ENCODE measurements around the gene PNPLA6. TPM values are rescaled to one million over a fixed set of nuclear protein-coding genes. Genes with fewer than 3 reads are reported as not detected.

The PNPLA6 gene
- total RNA-seq, 3 donors from 2014 or later (not counting 1 experiment from before 2014, with no cell fraction given): 118 to 190 (median 125) TPM

DNA sequence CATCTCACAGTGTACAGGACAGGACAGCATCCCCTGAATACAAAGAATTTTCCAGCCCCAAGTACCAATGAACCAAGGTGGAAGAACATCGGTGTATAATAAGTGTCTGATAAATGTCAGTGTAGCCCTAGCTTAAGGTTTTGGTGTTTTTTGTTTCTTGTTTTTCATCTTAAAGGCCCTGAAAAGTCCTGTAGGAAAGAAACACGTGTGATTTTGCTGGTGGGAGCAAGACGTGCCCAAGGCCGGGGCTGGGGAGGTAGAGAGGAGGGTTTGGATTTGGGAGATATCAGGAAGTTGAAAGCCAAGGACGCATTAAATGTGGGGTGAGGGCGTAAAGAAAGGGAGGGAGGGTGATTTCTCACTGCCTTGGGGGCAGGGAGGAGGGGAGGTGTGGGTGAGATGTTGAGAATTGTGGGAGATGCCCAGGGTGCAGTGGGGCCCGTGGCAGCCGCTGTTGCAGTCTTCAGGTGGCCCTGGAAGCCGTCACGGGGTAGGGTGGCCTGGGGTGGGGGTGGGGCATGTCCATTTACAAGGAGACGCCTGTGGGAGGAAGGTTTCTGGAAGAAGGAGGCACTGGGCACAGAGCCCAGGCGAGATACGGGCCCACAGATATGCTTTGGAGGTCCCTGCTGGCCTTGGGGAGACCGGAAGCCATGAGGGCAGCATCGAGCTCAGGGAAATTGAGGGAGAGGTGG, 66.9 kb downstream of the PNPLA6 start:
- Histone ChIP-seq H3K9me3 (ENCODE audit: control insufficient read depth, insufficient read depth, low read length) (peaks cover 4% of the 10 kb centered on the region), H3K27ac (ENCODE audit: low read length) (no peak overlapping the region), H3K4me3 (ENCODE audit: low read length) (no peak overlapping the region), H3K27me3 (ENCODE audit: control insufficient read depth, insufficient read depth, low read length) (peaks cover 8% of the 10 kb centered on the region), H3K4me1 (ENCODE audit: control insufficient read depth, insufficient read depth, low read length) (no peaks in the 10 kb centered on the region), H3K36me3 (ENCODE audit: control insufficient read depth, insufficient read depth, low read length) (no peaks in the 10 kb centered on the region)
- Mint-ChIP-seq H3K4me1 (peaks cover 0 to 8% of the 10 kb centered on the region in 2 donors), H3K27me3 (ENCODE audit: low read depth in 2 of 2) (peaks cover 14 to 25% of the 10 kb centered on the region in 2 donors), H3K27ac (no peak overlapping the region), H3K9me3 (peaks cover 0 to 3% of the 10 kb centered on the region in 2 donors), H3K36me3 (no peaks in the 10 kb centered on the region), H3K4me3 (no peak overlapping the region)
- TF ChIP-seq, protein P1, sequence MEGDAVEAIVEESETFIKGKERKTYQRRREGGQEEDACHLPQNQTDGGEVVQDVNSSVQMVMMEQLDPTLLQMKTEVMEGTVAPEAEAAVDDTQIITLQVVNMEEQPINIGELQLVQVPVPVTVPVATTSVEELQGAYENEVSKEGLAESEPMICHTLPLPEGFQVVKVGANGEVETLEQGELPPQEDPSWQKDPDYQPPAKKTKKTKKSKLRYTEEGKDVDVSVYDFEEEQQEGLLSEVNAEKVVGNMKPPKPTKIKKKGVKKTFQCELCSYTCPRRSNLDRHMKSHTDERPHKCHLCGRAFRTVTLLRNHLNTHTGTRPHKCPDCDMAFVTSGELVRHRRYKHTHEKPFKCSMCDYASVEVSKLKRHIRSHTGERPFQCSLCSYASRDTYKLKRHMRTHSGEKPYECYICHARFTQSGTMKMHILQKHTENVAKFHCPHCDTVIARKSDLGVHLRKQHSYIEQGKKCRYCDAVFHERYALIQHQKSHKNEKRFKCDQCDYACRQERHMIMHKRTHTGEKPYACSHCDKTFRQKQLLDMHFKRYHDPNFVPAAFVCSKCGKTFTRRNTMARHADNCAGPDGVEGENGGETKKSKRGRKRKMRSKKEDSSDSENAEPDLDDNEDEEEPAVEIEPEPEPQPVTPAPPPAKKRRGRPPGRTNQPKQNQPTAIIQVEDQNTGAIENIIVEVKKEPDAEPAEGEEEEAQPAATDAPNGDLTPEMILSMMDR (IDR thresholded peaks at IDR 0.05): no peak
- DNase-seq: no peak
- ATAC-seq: no peak
- intact Hi-C loops (cut with micrococcal nuclease): no loop called here
- 61% methylated on average over 15 of the region's 15 CpGs for WGBS (ENCODE audit: insufficient coverage)

DNA sequence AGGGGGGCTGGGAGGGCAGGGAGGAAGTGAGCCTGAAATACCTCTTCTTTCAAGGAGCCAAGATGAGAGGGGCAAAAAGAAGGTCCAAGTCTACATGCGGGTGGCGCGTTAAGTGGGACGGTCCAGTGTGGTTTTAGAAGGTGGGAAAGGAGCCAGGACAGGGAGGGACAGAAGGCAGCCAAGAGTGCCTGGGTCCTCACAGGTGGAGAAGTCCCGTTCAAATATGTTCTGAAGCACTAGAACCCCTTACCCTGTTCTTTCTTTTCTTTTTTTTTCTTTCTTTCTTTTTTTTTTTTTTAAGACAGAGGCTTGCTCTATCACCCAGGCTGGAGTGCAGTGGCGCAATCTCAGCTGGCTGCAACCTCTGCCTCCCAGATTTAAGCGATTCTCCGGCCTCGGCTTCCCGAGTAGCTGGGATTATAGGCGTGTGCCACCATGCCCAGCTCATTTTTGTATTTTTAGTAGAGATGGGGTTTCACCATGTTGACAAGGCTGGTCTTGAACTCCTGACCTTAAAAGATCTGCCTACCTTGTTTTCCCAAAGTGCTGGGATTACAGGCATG, 67.5 kb downstream of the PNPLA6 start:
- Histone ChIP-seq H3K4me3 (ENCODE audit: low read length) (no peak overlapping the region), H3K27me3 (ENCODE audit: control insufficient read depth, insufficient read depth, low read length) (peaks cover 3% of the 10 kb centered on the region), H3K36me3 (ENCODE audit: control insufficient read depth, insufficient read depth, low read length) (no peaks in the 10 kb centered on the region), H3K4me1 (ENCODE audit: control insufficient read depth, insufficient read depth, low read length) (no peaks in the 10 kb centered on the region), H3K9me3 (ENCODE audit: control insufficient read depth, insufficient read depth, low read length) (peaks cover 4% of the 10 kb centered on the region), H3K27ac (ENCODE audit: low read length) (no peak overlapping the region)
- no peak for ATAC-seq
- TF ChIP-seq, protein P1 (IDR thresholded peaks at IDR 0.05): no peak
- Mint-ChIP-seq H3K27ac (no peak overlapping the region), H3K27me3 (ENCODE audit: low read depth in 2 of 2) (peaks cover 8 to 19% of the 10 kb centered on the region in 2 donors), H3K9me3 (peaks cover 0 to 3% of the 10 kb centered on the region in 2 donors), H3K4me3 (no peak overlapping the region), H3K36me3 (no peaks in the 10 kb centered on the region), H3K4me1 (peaks cover 0 to 8% of the 10 kb centered on the region in 2 donors)
- DNase-seq: no peak
- 89% methylated on average over 11 of the region's 11 CpGs for WGBS (ENCODE audit: insufficient coverage)
- intact Hi-C loops (cut with micrococcal nuclease): no loop called here

DNA sequence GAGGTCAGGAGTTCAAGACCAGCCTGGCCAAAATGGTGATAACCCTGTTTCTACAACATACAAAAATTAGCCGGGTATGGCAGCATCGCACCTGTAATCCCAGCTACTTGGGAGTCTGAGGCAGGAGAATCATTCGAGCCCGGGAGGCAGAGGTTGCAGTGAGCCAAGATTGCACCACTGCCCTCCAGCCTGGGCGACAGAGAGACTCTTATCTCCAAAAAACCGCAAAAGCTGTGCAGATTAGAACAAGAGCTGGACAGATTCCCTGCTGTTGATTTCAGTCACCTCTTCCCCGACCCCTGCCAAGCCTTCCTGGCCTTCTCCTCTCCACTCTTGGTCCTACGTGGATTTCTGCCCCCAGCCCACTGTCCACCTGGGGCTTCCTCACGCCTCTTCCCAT, 68.4 kb downstream of the PNPLA6 start:
- Histone ChIP-seq H3K4me3 (ENCODE audit: low read length) (no peak overlapping the region), H3K36me3 (ENCODE audit: control insufficient read depth, insufficient read depth, low read length) (no peaks in the 10 kb centered on the region), H3K27me3 (ENCODE audit: control insufficient read depth, insufficient read depth, low read length) (no peaks in the 10 kb centered on the region), H3K9me3 (ENCODE audit: control insufficient read depth, insufficient read depth, low read length) (peaks cover 4% of the 10 kb centered on the region), H3K4me1 (ENCODE audit: control insufficient read depth, insufficient read depth, low read length) (no peaks in the 10 kb centered on the region), H3K27ac (ENCODE audit: low read length) (no peak overlapping the region)
- Mint-ChIP-seq H3K9me3 (peaks cover 0 to 3% of the 10 kb centered on the region in 2 donors), H3K27me3 (ENCODE audit: low read depth in 2 of 2) (peaks cover 0 to 16% of the 10 kb centered on the region in 2 donors), H3K36me3 (no peaks in the 10 kb centered on the region), H3K4me3 (no peak overlapping the region), H3K27ac (no peak overlapping the region), H3K4me1 (peaks cover 0 to 8% of the 10 kb centered on the region in 2 donors)
- TF ChIP-seq, protein P1 (IDR thresholded peaks at IDR 0.05): no peak
- ATAC-seq (no peak), DNase-seq (no peak)
- intact Hi-C loops (cut with micrococcal nuclease): no loop called here
- 92% methylated on average over 9 of the region's 9 CpGs for WGBS (ENCODE audit: insufficient coverage)
